Stimulated activated naive CD4-positive, alpha-beta T cell treated with Interleukin-2 at 50 U/mL for 16 hours (primary cell): ENCODE data around the gene USH2A.
"Not testable (repeated sequence)": the region's sequence is repeated elsewhere in the genome, so short reads cannot be mapped to it uniquely, and the experiment has no call there.

Source experiments
- DNase-seq: peaks from one replicate; lab custom pipeline; 2025; lab: John Stamatoyannopoulos, UW

Gene USH2A

GRCh38 chr1:216046336-216046735 is 376.9 kb downstream of the USH2A start:
- DNase-seq, result no peak

- no peak for DNase-seq
These were observed 377.8 kb downstream of the USH2A start for GRCh38 chr1:216045400-216045799.

GRCh38 chr1:216044538-216044937 is 378.7 kb downstream of the USH2A start:
- no peak for DNase-seq

- no peak for DNase-seq
These were observed 388.7 kb downstream of the USH2A start for GRCh38 chr1:216034506-216034905.

- DNase-seq, result no peak
These were observed 390.2 kb downstream of the USH2A start for GRCh38 chr1:216032961-216033614.

GRCh38 chr1:216032284-216032683 is 391.0 kb downstream of the USH2A start:
- DNase-seq, result no peak

- DNase-seq, result no peak
These were observed 394.6 kb downstream of the USH2A start for GRCh38 chr1:216028631-216029030.

GRCh38 chr1:216024546-216024945 is 398.7 kb downstream of the USH2A start:
- DNase-seq, result no peak

GRCh38 chr1:216020743-216021345 is 402.4 kb downstream of the USH2A start:
- no peak for DNase-seq

- DNase-seq, result no peak
These were observed 408.1 kb downstream of the USH2A start for GRCh38 chr1:216015116-216015515.

GRCh38 chr1:216014086-216014485 is 409.2 kb downstream of the USH2A start:
- DNase-seq, result no peak

- DNase-seq, result not testable (repeated sequence)
These were observed 413.8 kb downstream of the USH2A start for GRCh38 chr1:216009456-216009855.

- DNase-seq, result no peak
These were observed 417.3 kb downstream of the USH2A start for GRCh38 chr1:216005916-216006315.

- no peak for DNase-seq
These were observed 430.6 kb downstream of the USH2A start for GRCh38 chr1:215992620-215993019.

- DNase-seq, result no peak
These were observed 436.0 kb downstream of the USH2A start for GRCh38 chr1:215987092-215987875.

- DNase-seq, result no peak
These were observed 436.8 kb downstream of the USH2A start for GRCh38 chr1:215986401-215986800.

GRCh38 chr1:215983680-215984079 is 439.6 kb downstream of the USH2A start:
- no peak for DNase-seq

GRCh38 chr1:215971793-215972441 is 451.3 kb downstream of the USH2A start:
- DNase-seq, result no peak

- no peak for DNase-seq
These were observed 452.8 kb downstream of the USH2A start for GRCh38 chr1:215970406-215970805.

- no peak for DNase-seq
These were observed 459.6 kb downstream of the USH2A start for GRCh38 chr1:215963621-215964020.

- DNase-seq, result no peak
These were observed 460.2 kb downstream of the USH2A start for GRCh38 chr1:215963040-215963439.

- no peak for DNase-seq
These were observed 464.4 kb downstream of the USH2A start for GRCh38 chr1:215958841-215959240.

GRCh38 chr1:215957663-215958062 is 465.6 kb downstream of the USH2A start:
- DNase-seq, result no peak
